Stomach (tissue), 4 donors: ENCODE data around the gene RMRP.

ENCODE experiments used
- CTCF ChIP-seq, 7 experiments: fragments of 450-650 bp in 4 of 7; fragments of 200-600 bp in 3 of 7; sonication (generic) in 3 of 7; IDR thresholded peaks; one replicate each; pipeline ENCODE4 v1.5.1; 2016 to 2019; ENCODE audit warnings: antibody characterized with exemption in 7 of 7, control low read depth in 2 of 7, mild to moderate bottlenecking in 1 of 7
- POLR2AphosphoS5 ChIP-seq, 3 donors: sonication (generic); formaldehyde crosslinking; IDR thresholded peaks; one replicate each; pipeline ENCODE4 v1.6.1; 2016; ENCODE audit warnings: antibody characterized with exemption in 3 of 3

GRCh38 chr9:35619800-35620158, 38.0 kb downstream of the RMRP start:
- no peak for TF ChIP-seq CTCF (IDR thresholded peaks at IDR 0.05)
- no peak for TF ChIP-seq POLR2AphosphoS5 (IDR thresholded peaks at IDR 0.05)
